ENCODE data around the gene TRAF3.

TRAF3 gene

DNA sequence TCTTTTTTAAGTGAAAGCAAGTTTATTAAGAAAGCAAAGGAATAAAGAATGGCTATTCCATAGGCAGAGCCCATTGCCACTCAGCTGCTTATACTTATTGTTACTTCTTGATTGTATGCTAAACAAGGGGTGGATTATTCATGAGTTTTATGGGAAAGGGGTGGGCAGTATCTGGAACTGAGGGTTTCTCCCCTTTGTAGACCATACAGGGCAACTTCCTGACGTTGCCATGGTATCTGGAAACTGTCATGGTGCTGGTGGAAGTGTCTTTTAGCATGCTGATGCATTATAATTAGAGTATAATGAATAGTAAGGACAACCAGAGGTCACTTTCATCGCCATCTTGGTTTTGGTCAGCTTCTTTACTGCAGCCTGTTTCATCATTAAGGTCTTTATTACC, 78.9 kb downstream of the TRAF3 start:
- Histone ChIP-seq H3K36me3 (ENCODE audit: low read length) (no peaks in the 10 kb centered on the region), H3F3A (ENCODE audit: insufficient read depth) (no peaks in the 10 kb centered on the region), H2AFZ (ENCODE audit: low read depth, low read length, severe bottlenecking) (no peak overlapping the region), H3K9me2 (replicated peaks; ENCODE audit: insufficient read depth, low read length) (no peaks in the 10 kb centered on the region), H3K4me3 (ENCODE audit: insufficient read depth, low read length, poor library complexity, severe bottlenecking) (no peak overlapping the region), H3K9ac (ENCODE audit: low read length) (no peak overlapping the region), H3K27me3 (ENCODE audit: low read length) (no peaks in the 10 kb centered on the region), H3K9me3 (ENCODE audit: insufficient read depth, low read length) (no peaks in the 10 kb centered on the region), H3K27ac (ENCODE audit: low read depth, low read length) (no peak overlapping the region), H3K79me2 (ENCODE audit: insufficient read depth, low read length) (no peaks in the 10 kb centered on the region), H4K20me1 (ENCODE audit: low read depth, low read length) (no peaks in the 10 kb centered on the region), H3K4me2 (ENCODE audit: low read depth, low read length, poor library complexity, severe bottlenecking) (no peak overlapping the region)
- TF ChIP-seq, protein P1, sequence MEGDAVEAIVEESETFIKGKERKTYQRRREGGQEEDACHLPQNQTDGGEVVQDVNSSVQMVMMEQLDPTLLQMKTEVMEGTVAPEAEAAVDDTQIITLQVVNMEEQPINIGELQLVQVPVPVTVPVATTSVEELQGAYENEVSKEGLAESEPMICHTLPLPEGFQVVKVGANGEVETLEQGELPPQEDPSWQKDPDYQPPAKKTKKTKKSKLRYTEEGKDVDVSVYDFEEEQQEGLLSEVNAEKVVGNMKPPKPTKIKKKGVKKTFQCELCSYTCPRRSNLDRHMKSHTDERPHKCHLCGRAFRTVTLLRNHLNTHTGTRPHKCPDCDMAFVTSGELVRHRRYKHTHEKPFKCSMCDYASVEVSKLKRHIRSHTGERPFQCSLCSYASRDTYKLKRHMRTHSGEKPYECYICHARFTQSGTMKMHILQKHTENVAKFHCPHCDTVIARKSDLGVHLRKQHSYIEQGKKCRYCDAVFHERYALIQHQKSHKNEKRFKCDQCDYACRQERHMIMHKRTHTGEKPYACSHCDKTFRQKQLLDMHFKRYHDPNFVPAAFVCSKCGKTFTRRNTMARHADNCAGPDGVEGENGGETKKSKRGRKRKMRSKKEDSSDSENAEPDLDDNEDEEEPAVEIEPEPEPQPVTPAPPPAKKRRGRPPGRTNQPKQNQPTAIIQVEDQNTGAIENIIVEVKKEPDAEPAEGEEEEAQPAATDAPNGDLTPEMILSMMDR (IDR thresholded peaks at IDR 0.05; ENCODE audit: insufficient read depth, low read length, poor library complexity, severe bottlenecking), result no peak
- TF ChIP-seq EZH2phosphoT487 (conservative IDR thresholded peaks at IDR 0.05; ENCODE audit: low read length), result no peak

GRCh38 chr14:102857444-102857843, 80.2 kb downstream of the TRAF3 start:
- H3K27ac ChIP-seq (ENCODE audit: low read depth, low read length), result no peak overlapping the region
- H3K79me2 ChIP-seq (ENCODE audit: insufficient read depth, low read length), result no peaks in the 10 kb centered on the region
- H3K36me3 ChIP-seq (ENCODE audit: low read length), result no peaks in the 10 kb centered on the region
- H2AFZ ChIP-seq (ENCODE audit: low read depth, low read length, severe bottlenecking), result no peak overlapping the region
- H3K27me3 ChIP-seq (ENCODE audit: low read length), result no peaks in the 10 kb centered on the region
- H3K9me2 ChIP-seq (replicated peaks; ENCODE audit: insufficient read depth, low read length), result no peaks in the 10 kb centered on the region
- no peak overlapping the region for H3K4me2 ChIP-seq (ENCODE audit: low read depth, low read length, poor library complexity, severe bottlenecking)
- H3K9ac ChIP-seq (ENCODE audit: low read length), result no peak overlapping the region
- TF ChIP-seq, protein P1 (IDR thresholded peaks at IDR 0.05; ENCODE audit: insufficient read depth, low read length, poor library complexity, severe bottlenecking), result no peak
- no peak for TF ChIP-seq EZH2phosphoT487 (conservative IDR thresholded peaks at IDR 0.05; ENCODE audit: low read length)
- H3K4me3 ChIP-seq (ENCODE audit: insufficient read depth, low read length, poor library complexity, severe bottlenecking), result no peak overlapping the region
- no peaks in the 10 kb centered on the region for H4K20me1 ChIP-seq (ENCODE audit: low read depth, low read length)
- no peaks in the 10 kb centered on the region for H3F3A ChIP-seq (ENCODE audit: insufficient read depth)
- no peaks in the 10 kb centered on the region for H3K9me3 ChIP-seq (ENCODE audit: insufficient read depth, low read length)

DNA sequence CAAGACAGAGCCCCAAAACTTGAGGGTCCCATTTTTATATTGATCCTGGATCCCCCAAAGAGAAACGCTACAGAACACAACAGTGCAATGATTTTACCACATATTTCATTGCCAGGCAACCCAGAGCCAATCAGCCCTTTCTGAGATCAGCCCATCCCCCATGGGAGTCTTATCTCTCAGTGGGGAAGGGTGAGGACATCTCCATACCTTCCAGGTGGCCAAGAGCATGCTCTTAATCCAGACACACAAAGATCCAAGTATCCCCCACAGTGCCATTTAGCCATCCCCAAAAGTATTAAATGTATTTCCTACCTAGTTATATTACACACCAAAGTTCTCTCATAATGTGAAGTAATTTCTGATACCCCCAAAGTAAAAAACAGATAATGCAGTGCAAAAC, 82.7 kb downstream of the TRAF3 start:
- TF ChIP-seq, protein P1 (IDR thresholded peaks at IDR 0.05; ENCODE audit: insufficient read depth, low read length, poor library complexity, severe bottlenecking), result no peak
- TF ChIP-seq EZH2phosphoT487 (conservative IDR thresholded peaks at IDR 0.05; ENCODE audit: low read length), result no peak

More for the DNA sequence above, 82.7 kb downstream of the TRAF3 start:
- Histone ChIP-seq H3F3A (ENCODE audit: insufficient read depth) (no peaks in the 10 kb centered on the region), H3K36me3 (ENCODE audit: low read length) (no peaks in the 10 kb centered on the region), H3K9me3 (ENCODE audit: insufficient read depth, low read length) (no peaks in the 10 kb centered on the region), H3K79me2 (ENCODE audit: insufficient read depth, low read length) (no peaks in the 10 kb centered on the region), H4K20me1 (ENCODE audit: low read depth, low read length) (no peaks in the 10 kb centered on the region), H3K9ac (ENCODE audit: low read length) (no peak overlapping the region), H2AFZ (ENCODE audit: low read depth, low read length, severe bottlenecking) (no peak overlapping the region), H3K4me3 (ENCODE audit: insufficient read depth, low read length, poor library complexity, severe bottlenecking) (no peak overlapping the region), H3K4me2 (ENCODE audit: low read depth, low read length, poor library complexity, severe bottlenecking) (no peak overlapping the region), H3K27me3 (ENCODE audit: low read length) (no peaks in the 10 kb centered on the region), H3K27ac (ENCODE audit: low read depth, low read length) (no peak overlapping the region), H3K9me2 (replicated peaks; ENCODE audit: insufficient read depth, low read length) (no peaks in the 10 kb centered on the region)
